ENCODE data around the gene PPP2R5A. TPM values are rescaled to one million over a fixed set of nuclear protein-coding genes. Genes with fewer than 3 reads are reported as not detected.
A peak's percentile ranks its signal among the peaks of the same experiment; 100 is the strongest.

The PPP2R5A gene
- total and polyA plus RNA-seq, 2 of the 13 experiments (the other 11 are each of a cell fraction or from before 2014, with no cell fraction given), result 22.0 to 31.4 TPM

DNA sequence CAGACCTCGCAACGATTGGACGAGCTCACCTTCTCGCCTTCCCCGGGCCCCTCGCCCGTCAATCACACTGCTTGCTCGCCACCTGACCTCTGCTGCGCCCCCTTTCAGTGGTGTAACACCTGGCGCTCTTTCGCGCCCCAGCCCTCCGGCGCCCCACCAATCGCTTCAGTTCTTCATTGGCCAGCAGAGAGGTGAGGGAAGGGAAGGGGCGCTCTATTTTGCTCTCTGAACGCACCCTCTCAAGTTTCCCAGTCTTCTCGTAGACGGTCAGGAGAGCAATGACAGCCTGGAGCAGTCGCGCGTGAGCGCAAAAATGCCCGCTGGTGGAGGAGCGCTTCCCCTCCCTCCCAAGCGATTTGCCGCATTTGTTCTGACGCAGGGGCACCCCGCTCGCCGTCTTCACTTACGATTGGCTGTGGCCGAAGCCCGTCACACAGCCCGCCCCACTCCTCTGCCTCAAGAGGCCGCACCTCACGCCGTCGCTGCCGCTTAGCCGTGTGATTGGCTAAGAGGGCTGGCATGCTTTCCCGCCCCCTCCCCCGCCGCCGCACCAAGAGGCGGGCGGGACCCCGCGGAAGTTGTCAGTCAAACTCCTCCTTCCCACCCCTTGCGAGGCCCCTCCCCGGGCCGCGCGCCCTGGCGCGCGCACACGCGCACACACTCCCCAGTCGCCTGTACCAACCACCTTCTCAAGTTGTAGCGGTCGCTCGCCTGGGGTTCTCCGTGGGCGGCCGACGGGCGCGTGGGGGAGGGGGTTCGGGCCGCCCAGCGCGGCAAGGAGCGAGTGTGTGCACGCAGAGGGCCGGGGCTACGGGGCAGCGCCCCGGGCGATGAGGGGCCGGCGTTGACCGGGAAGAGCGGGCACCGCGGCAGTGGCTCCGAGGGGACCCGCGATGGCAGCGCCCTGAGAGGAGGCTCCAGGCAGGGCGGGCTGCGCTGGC, at the start of gene PPP2R5A (continued):
- TF ChIP-seq, protein P1, sequence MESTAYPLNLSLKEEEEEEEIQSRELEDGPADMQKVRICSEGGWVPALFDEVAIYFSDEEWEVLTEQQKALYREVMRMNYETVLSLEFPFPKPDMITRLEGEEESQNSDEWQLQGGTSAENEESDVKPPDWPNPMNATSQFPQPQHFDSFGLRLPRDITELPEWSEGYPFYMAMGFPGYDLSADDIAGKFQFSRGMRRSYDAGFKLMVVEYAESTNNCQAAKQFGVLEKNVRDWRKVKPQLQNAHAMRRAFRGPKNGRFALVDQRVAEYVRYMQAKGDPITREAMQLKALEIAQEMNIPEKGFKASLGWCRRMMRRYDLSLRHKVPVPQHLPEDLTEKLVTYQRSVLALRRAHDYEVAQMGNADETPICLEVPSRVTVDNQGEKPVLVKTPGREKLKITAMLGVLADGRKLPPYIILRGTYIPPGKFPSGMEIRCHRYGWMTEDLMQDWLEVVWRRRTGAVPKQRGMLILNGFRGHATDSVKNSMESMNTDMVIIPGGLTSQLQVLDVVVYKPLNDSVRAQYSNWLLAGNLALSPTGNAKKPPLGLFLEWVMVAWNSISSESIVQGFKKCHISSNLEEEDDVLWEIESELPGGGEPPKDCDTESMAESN (CRISPR knock-in tag; conservative IDR thresholded peaks at IDR 0.05), result no peak
- TF ChIP-seq, protein P2, sequence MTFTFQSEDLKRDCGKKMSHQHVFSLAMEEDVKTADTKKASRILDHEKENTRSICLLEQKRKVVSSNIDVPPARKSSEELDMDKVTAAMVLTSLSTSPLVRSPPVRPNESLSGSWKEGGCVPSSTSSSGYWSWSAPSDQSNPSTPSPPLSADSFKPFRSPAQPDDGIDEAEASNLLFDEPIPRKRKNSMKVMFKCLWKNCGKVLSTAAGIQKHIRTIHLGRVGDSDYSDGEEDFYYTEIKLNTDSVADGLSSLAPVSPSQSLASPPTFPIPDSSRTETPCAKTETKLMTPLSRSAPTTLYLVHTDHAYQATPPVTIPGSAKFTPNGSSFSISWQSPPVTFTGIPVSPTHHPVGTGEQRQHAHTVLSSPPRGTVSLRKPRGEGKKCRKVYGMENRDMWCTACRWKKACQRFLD (CRISPR knock-in tag; IDR thresholded peaks at IDR 0.05; ENCODE audit: borderline replicate concordance), result no peak
- TF ChIP-seq, protein P3, sequence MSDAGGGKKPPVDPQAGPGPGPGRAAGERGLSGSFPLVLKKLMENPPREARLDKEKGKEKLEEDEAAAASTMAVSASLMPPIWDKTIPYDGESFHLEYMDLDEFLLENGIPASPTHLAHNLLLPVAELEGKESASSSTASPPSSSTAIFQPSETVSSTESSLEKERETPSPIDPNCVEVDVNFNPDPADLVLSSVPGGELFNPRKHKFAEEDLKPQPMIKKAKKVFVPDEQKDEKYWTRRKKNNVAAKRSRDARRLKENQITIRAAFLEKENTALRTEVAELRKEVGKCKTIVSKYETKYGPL (CRISPR knock-in tag; IDR thresholded peaks at IDR 0.05), result no peak
- TF ChIP-seq GATA4 (IDR thresholded peaks at IDR 0.05; ENCODE audit: borderline replicate concordance, low read depth) (peak; percentile 20; the same call in 1 of the 2 replicates), ZNF549 (CRISPR knock-in tag; IDR thresholded peaks at IDR 0.05) (no peak)
- TF ChIP-seq, protein P4, sequence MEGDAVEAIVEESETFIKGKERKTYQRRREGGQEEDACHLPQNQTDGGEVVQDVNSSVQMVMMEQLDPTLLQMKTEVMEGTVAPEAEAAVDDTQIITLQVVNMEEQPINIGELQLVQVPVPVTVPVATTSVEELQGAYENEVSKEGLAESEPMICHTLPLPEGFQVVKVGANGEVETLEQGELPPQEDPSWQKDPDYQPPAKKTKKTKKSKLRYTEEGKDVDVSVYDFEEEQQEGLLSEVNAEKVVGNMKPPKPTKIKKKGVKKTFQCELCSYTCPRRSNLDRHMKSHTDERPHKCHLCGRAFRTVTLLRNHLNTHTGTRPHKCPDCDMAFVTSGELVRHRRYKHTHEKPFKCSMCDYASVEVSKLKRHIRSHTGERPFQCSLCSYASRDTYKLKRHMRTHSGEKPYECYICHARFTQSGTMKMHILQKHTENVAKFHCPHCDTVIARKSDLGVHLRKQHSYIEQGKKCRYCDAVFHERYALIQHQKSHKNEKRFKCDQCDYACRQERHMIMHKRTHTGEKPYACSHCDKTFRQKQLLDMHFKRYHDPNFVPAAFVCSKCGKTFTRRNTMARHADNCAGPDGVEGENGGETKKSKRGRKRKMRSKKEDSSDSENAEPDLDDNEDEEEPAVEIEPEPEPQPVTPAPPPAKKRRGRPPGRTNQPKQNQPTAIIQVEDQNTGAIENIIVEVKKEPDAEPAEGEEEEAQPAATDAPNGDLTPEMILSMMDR (CRISPR knock-in tag; IDR thresholded peaks at IDR 0.05), result peak; percentile 85

All from HepG2 (cell line).